GM12878 (cell line): Measurements from ENCODE around the gene COL6A1. TPM values are rescaled to one million over a fixed set of nuclear protein-coding genes. Genes with fewer than 3 reads are reported as not detected.

Experiments
- ZNF274 ChIP-seq: IDR thresholded peaks from one replicate; pipeline ENCODE4 v1.8.0; 2011; ENCODE audit not compliant: insufficient read length, insufficient read depth
- polyA plus RNA-seq, 11 experiments: library from polyadenylated mRNA; depleted of rRNA in 4 of 11; unstranded in 6 of 11; stranded (reverse) in 5 of 11; fragments of >200 nt; fragmentation: Nextera tagmentation in 4 of 11; fragmentation: Illumina TruSeq in 1 of 11; extraction: Ambion mirVana in 4 of 11; extraction: Trizol in 1 of 11; gene quantifications; 1 replicate in 1 of 11; 2 replicates in 10 of 11; pipeline versions ENCODE4 v1.2.1 to v1.2.3, GENCODE V29; 2011 to 2016; ENCODE audit warnings: inconsistent platforms in 2 of 11, missing spikeins in 2 of 11, low read depth in 1 of 11
- total RNA-seq, 4 experiments: library from RNA; depleted of rRNA in 3 of 4; stranded (reverse); fragments of >200 nt in 3 of 4; fragmentation: Illumina TruSeq in 1 of 4; extraction: Trizol in 1 of 4; gene quantifications; 2 replicates each; pipeline versions ENCODE4 v1.2.1 to v1.2.3, GENCODE V29; 2013 to 2021
- TF ChIP-seq, protein P1 (sequence below): fragments of 450-650 bp; IDR thresholded peaks from 2 replicates; pipeline ENCODE4 v1.6.1; 2018; ENCODE audit warnings: mild to moderate bottlenecking, low read depth, moderate library complexity; ENCODE audit not compliant: partially characterized antibody
- TF ChIP-seq, protein P2 (sequence below): IDR thresholded peaks from 2 replicates; pipeline ENCODE4 v1.6.1; 2012; ENCODE audit warnings: improper control_type of control experiment, low read depth, low read length; ENCODE audit not compliant: insufficient replicate concordance

The COL6A1 gene
- total and polyA plus RNA-seq, 10 of the 15 experiments (the other 5 are each of a cell fraction or from before 2014, with no cell fraction given), result 0.12 to 1.3 (median 0.20) TPM; not detected in 7

DNA sequence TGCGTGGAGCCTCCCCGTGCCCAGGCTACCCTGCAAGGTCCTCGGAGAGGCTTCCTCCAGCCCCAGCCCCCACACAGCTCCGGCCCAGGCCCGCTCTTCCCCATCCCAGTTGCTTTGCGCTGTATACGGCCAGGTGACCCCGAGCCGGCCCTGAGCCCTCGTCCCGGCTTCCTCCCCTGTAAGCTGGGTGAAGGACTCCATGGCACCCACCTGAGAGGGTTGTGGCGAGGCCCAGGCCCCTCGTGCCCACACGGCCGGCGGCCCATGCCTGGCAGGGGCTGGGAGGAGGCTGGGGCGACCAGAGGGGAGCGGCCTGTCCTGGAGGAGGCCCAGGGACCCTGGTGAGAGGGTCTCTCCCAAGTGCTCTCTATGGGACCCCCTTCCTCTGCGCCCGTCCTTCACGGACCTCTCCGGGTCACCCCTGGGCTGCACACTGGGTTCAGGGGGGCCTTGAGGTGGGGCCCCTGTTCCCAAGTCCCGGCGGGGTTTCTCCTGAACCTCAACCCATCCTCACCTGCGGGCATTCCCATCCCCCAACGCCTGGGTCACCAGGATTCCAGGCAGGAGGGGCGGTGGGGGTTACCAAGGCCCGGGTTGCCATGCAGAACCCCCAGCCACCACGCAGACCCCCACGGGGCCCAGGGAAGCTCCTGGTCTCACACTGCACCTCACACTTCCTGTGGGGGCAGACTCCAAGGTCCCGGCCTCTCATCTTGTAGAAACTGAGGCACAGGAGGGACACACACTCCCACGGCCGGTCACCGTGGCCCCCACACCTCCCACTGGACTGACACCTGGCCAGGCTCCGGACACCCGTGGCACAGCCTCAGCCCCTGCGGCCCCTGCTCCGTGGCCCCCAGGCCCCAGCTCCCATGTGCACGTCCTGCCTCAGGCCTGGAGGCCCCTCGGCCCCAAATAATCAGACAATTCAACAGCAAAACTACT, 25.2 kb downstream of the COL6A1 start (continued):
- TF ChIP-seq, protein P1, sequence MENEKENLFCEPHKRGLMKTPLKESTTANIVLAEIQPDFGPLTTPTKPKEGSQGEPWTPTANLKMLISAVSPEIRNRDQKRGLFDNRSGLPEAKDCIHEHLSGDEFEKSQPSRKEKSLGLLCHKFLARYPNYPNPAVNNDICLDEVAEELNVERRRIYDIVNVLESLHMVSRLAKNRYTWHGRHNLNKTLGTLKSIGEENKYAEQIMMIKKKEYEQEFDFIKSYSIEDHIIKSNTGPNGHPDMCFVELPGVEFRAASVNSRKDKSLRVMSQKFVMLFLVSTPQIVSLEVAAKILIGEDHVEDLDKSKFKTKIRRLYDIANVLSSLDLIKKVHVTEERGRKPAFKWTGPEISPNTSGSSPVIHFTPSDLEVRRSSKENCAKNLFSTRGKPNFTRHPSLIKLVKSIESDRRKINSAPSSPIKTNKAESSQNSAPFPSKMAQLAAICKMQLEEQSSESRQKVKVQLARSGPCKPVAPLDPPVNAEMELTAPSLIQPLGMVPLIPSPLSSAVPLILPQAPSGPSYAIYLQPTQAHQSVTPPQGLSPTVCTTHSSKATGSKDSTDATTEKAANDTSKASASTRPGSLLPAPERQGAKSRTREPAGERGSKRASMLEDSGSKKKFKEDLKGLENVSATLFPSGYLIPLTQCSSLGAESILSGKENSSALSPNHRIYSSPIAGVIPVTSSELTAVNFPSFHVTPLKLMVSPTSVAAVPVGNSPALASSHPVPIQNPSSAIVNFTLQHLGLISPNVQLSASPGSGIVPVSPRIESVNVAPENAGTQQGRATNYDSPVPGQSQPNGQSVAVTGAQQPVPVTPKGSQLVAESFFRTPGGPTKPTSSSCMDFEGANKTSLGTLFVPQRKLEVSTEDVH, result no peak
- no peak for TF ChIP-seq ZNF274
- TF ChIP-seq, protein P2, sequence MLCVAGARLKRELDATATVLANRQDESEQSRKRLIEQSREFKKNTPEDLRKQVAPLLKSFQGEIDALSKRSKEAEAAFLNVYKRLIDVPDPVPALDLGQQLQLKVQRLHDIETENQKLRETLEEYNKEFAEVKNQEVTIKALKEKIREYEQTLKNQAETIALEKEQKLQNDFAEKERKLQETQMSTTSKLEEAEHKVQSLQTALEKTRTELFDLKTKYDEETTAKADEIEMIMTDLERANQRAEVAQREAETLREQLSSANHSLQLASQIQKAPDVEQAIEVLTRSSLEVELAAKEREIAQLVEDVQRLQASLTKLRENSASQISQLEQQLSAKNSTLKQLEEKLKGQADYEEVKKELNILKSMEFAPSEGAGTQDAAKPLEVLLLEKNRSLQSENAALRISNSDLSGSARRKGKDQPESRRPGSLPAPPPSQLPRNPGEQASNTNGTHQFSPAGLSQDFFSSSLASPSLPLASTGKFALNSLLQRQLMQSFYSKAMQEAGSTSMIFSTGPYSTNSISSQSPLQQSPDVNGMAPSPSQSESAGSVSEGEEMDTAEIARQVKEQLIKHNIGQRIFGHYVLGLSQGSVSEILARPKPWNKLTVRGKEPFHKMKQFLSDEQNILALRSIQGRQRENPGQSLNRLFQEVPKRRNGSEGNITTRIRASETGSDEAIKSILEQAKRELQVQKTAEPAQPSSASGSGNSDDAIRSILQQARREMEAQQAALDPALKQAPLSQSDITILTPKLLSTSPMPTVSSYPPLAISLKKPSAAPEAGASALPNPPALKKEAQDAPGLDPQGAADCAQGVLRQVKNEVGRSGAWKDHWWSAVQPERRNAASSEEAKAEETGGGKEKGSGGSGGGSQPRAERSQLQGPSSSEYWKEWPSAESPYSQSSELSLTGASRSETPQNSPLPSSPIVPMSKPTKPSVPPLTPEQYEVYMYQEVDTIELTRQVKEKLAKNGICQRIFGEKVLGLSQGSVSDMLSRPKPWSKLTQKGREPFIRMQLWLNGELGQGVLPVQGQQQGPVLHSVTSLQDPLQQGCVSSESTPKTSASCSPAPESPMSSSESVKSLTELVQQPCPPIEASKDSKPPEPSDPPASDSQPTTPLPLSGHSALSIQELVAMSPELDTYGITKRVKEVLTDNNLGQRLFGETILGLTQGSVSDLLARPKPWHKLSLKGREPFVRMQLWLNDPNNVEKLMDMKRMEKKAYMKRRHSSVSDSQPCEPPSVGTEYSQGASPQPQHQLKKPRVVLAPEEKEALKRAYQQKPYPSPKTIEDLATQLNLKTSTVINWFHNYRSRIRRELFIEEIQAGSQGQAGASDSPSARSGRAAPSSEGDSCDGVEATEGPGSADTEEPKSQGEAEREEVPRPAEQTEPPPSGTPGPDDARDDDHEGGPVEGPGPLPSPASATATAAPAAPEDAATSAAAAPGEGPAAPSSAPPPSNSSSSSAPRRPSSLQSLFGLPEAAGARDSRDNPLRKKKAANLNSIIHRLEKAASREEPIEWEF, result no peak
- TF ChIP-seq, all 136 proteins: peak for 0
